Measurements from ENCODE around the gene KCNE2. TPM values are rescaled to one million over a fixed set of nuclear protein-coding genes. Genes with fewer than 3 reads are reported as not detected.

Gene KCNE2
- total RNA-seq, 4 donors from 2014 or later, result not detected

GRCh38 chr21:34352556-34352955 is 11.2 kb upstream of the KCNE2 start:
- no peaks in the 10 kb centered on the region for H3K27me3 ChIP-seq
- in situ Hi-C loops (cut with MboI; ENCODE audit: low sequenced_read_pairs in 4 of 4), result no loop called here

GRCh38 chr21:34353182-34353581 is 10.6 kb upstream of the KCNE2 start:
- in situ Hi-C loops (cut with MboI; ENCODE audit: low sequenced_read_pairs in 4 of 4), result no loop called here
- Histone ChIP-seq H3K27ac (no peak overlapping the region), H3K9me3 (no peaks in the 10 kb centered on the region), H3K27me3 (no peaks in the 10 kb centered on the region), H3K36me3 (no peaks in the 10 kb centered on the region), H3K4me3 (no peak overlapping the region), H3K4me1 (no peaks in the 10 kb centered on the region)
- TF ChIP-seq CTCF (IDR thresholded peaks at IDR 0.05 in 4 of 5, conservative IDR thresholded peaks at IDR 0.05 in 1 of 5) (no peak), POLR2A (IDR thresholded peaks at IDR 0.05) (no peak)
- DNase-seq, result no peak
- ATAC-seq, result no peak
- intact Hi-C loops (cut with DNase I; ENCODE audit: low total_unique reads), result no loop called here

More at GRCh38 chr21:34352556-34352955, 11.2 kb upstream of the KCNE2 start:
- Histone ChIP-seq H3K36me3 (no peaks in the 10 kb centered on the region), H3K4me3 (no peak overlapping the region), H3K27ac (no peak overlapping the region), H3K4me1 (peaks cover 0 to 6% of the 10 kb centered on the region in 2 donors), H3K9me3 (no peaks in the 10 kb centered on the region)
- TF ChIP-seq CTCF (IDR thresholded peaks at IDR 0.05 in 4 of 5, conservative IDR thresholded peaks at IDR 0.05 in 1 of 5), result no peak
- no peak for TF ChIP-seq POLR2A (IDR thresholded peaks at IDR 0.05)
- DNase-seq (no peak), ATAC-seq (no peak)
- intact Hi-C loops (cut with DNase I; ENCODE audit: low total_unique reads), result no loop called here

- H3K4me1 ChIP-seq, result no peaks in the 10 kb centered on the region
- no peak overlapping the region for H3K4me3 ChIP-seq
- H3K36me3 ChIP-seq, result no peaks in the 10 kb centered on the region
- DNase-seq (no peak), ATAC-seq (no peak)
- H3K9me3 ChIP-seq, result no peaks in the 10 kb centered on the region
- in situ Hi-C loops (cut with MboI; ENCODE audit: low sequenced_read_pairs in 4 of 4) (no loop called here), intact Hi-C loops (cut with DNase I; ENCODE audit: low total_unique reads) (no loop called here)
- H3K27me3 ChIP-seq, result no peaks in the 10 kb centered on the region
- H3K27ac ChIP-seq, result no peak overlapping the region
- TF ChIP-seq CTCF (IDR thresholded peaks at IDR 0.05 in 4 of 5, conservative IDR thresholded peaks at IDR 0.05 in 1 of 5), result no peak
- no peak for TF ChIP-seq POLR2A (IDR thresholded peaks at IDR 0.05)
Measured at GRCh38 chr21:34354836-34355235, 9.0 kb upstream of the KCNE2 start.

GRCh38 chr21:34355570-34355969 is 8.2 kb upstream of the KCNE2 start:
- DNase-seq (no peak), ATAC-seq (no peak)
- intact Hi-C loops (cut with DNase I; ENCODE audit: low total_unique reads), result no loop called here
- no peaks in the 10 kb centered on the region for H3K9me3 ChIP-seq
- no peaks in the 10 kb centered on the region for H3K4me1 ChIP-seq
- no peak overlapping the region for H3K27ac ChIP-seq
- TF ChIP-seq POLR2A (IDR thresholded peaks at IDR 0.05) (no peak), CTCF (IDR thresholded peaks at IDR 0.05 in 4 of 5, conservative IDR thresholded peaks at IDR 0.05 in 1 of 5) (no peak)
- H3K36me3 ChIP-seq, result no peaks in the 10 kb centered on the region
- H3K4me3 ChIP-seq, result no peak overlapping the region
- no peaks in the 10 kb centered on the region for H3K27me3 ChIP-seq
- in situ Hi-C loops (cut with MboI; ENCODE audit: low sequenced_read_pairs in 4 of 4), result no loop called here

GRCh38 chr21:34357889-34358288 is 5.9 kb upstream of the KCNE2 start:
- Histone ChIP-seq H3K27ac (no peak overlapping the region), H3K4me1 (peaks cover 0 to 7% of the 10 kb centered on the region in 2 donors), H3K4me3 (no peak overlapping the region), H3K27me3 (no peaks in the 10 kb centered on the region), H3K9me3 (no peaks in the 10 kb centered on the region), H3K36me3 (no peaks in the 10 kb centered on the region)
- ATAC-seq (no peak), DNase-seq (no peak)
- in situ Hi-C loops (cut with MboI; ENCODE audit: low sequenced_read_pairs in 4 of 4), result no loop called here
- intact Hi-C loops (cut with DNase I; ENCODE audit: low total_unique reads), result no loop called here
- TF ChIP-seq POLR2A (IDR thresholded peaks at IDR 0.05) (no peak), CTCF (IDR thresholded peaks at IDR 0.05 in 4 of 5, conservative IDR thresholded peaks at IDR 0.05 in 1 of 5) (no peak)
